Measurements from ENCODE around the gene NEK2.
A peak's percentile ranks its signal among the peaks of the same experiment; 100 is the strongest.

Gene NEK2

DNA sequence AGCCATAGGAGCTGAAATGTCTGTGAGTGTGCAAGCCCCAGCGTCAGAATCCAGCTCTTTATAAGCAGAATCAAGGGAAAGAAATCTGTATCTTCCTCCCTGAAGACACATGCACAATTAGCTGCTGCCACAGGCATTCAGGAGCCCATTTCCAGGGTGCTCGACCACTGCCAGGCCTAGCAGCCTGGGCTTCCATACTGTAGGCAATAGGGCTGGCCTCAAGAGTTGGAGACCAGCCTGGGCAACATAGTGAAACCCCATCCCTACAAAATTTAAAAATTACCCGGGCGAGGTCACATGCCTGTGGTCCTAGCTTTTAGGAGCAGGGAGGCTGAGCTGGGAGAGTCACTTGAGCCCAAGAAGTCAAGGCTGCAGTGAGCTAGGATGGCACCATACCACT, 41.0 kb downstream of the NEK2 start:
- no peak overlapping the region for H3K4me3 ChIP-seq (ENCODE audit: control insufficient read depth, low read depth, low read length)
- no peak for DNase-seq (ENCODE audit: low read depth)

DNA sequence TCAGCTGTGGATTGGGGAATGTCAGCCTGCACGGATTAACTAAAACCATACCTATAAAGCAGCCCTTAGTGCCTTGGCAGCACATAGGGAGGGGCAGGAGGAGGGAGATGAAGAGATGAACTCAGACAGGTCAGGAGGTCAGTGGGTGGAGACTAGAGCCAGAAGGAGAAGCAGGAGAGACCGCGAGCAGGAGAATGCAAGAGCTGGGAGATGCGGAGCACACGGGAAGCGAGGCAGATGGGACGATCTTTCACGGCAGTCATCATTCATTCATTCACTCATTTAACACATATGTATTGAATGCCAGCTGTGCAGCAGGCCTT, 41.9 kb downstream of the NEK2 start:
- no peak overlapping the region for H3K4me3 ChIP-seq (ENCODE audit: control insufficient read depth, low read depth, low read length)
- DNase-seq (ENCODE audit: low read depth), result no peak
- TF ChIP-seq, protein P1, sequence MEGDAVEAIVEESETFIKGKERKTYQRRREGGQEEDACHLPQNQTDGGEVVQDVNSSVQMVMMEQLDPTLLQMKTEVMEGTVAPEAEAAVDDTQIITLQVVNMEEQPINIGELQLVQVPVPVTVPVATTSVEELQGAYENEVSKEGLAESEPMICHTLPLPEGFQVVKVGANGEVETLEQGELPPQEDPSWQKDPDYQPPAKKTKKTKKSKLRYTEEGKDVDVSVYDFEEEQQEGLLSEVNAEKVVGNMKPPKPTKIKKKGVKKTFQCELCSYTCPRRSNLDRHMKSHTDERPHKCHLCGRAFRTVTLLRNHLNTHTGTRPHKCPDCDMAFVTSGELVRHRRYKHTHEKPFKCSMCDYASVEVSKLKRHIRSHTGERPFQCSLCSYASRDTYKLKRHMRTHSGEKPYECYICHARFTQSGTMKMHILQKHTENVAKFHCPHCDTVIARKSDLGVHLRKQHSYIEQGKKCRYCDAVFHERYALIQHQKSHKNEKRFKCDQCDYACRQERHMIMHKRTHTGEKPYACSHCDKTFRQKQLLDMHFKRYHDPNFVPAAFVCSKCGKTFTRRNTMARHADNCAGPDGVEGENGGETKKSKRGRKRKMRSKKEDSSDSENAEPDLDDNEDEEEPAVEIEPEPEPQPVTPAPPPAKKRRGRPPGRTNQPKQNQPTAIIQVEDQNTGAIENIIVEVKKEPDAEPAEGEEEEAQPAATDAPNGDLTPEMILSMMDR (IDR thresholded peaks at IDR 0.05; ENCODE audit: control insufficient read depth, insufficient read depth, low read depth, low read length, missing control alignments), result no peak

More for the DNA sequence above, 41.0 kb downstream of the NEK2 start:
- TF ChIP-seq, protein P1 (IDR thresholded peaks at IDR 0.05; ENCODE audit: control insufficient read depth, insufficient read depth, low read depth, low read length, missing control alignments), result no peak

DNA sequence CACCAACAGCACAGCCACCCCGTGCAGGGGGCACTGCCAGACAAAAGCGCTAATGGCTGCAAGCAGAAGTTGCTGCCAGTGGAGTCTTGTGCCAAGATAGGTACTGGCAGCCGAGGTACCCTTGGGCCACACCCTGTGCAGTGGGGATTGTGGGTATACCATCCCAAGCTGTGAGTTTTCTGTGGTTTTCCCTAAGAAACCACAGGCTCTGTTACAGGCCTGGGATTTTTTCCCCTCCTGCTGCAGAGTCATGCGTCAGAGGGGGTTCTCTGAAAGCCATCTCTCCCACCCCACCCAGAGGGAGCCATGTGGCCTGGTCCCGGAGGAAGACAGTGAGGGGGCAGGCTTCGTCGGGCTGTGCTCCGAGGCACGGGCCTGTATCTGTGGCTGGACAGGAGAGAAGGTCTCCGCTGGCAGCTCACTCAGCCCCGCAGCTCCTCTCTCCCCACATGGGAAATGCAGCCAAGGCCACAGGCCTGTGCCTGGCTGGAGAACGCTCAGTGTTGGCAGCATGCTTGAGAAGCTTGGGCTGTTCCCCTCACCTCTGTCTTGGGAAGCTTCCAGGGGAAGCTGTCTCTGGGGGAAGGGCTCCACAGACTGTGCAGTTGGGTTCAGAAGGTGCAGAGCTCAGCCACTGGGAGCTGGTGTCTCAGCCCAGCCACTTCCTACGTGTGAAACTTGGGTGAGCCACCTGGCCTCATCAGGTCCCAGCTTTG, 42.5 kb downstream of the NEK2 start:
- DNase-seq (ENCODE audit: low read depth), result peak; percentile 82
- no peak overlapping the region for H3K4me3 ChIP-seq (ENCODE audit: control insufficient read depth, low read depth, low read length)
- TF ChIP-seq, protein P1 (IDR thresholded peaks at IDR 0.05; ENCODE audit: control insufficient read depth, insufficient read depth, low read depth, low read length, missing control alignments), result no peak

DNA sequence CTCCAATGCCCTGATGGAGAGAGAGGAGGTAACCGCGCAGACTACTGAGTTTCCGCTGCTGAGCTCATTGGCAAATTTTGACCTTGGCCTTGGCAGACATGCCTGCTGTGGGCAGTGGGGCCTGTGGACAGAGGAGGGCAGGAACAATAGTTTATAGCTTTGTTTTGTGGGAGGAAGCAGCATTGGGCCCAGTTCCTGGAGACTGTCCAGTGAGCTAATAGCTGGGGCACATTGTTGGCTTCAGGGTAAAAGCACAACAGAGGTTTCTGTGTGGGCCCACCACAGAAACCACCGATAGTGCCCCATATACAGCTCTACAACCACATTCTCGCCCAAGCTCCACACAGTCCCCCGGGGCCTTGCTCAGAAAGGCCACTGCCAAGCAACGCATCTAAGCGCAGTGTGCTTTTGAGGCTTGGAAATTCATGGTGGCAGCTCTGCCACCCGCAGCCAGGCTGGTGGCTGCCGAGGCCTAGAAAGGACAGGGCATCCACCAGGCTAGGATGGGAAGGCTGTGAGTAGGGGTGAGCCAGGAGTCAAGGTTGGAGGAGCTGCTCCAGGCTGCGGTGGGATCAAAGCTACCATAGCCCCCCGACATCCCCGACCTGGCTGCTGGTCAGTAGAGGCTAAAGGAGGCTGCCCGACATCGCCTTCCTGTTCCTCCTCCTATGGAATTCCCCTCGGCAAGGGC, 43.2 kb downstream of the NEK2 start:
- no peak overlapping the region for H3K4me3 ChIP-seq (ENCODE audit: control insufficient read depth, low read depth, low read length)
- DNase-seq (ENCODE audit: low read depth), result no peak
- TF ChIP-seq, protein P1 (IDR thresholded peaks at IDR 0.05; ENCODE audit: control insufficient read depth, insufficient read depth, low read depth, low read length, missing control alignments), result no peak

DNA sequence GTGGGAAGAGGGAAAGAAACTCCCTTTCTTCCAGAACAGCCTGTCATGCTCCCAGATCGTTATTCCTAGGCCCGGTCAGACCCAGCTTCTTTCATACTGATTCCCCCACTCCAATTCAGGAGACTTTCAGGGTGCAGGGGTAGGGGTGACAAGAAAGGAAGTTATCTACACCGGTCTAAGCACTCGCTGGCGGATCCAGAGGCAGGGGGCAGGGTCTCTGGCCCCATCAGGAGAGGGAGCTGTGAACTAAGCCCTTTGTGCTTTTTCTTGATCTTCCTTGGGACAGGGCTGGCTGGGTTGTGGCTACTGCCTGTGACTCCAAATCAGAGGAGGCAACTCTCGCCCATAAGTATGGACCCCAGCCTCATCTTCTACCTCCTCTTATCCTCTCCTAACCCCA, 44.3 kb downstream of the NEK2 start:
- TF ChIP-seq, protein P1 (IDR thresholded peaks at IDR 0.05; ENCODE audit: control insufficient read depth, insufficient read depth, low read depth, low read length, missing control alignments), result no peak
- H3K4me3 ChIP-seq (ENCODE audit: control insufficient read depth, low read depth, low read length), result no peak overlapping the region
- DNase-seq (ENCODE audit: low read depth), result no peak

DNA sequence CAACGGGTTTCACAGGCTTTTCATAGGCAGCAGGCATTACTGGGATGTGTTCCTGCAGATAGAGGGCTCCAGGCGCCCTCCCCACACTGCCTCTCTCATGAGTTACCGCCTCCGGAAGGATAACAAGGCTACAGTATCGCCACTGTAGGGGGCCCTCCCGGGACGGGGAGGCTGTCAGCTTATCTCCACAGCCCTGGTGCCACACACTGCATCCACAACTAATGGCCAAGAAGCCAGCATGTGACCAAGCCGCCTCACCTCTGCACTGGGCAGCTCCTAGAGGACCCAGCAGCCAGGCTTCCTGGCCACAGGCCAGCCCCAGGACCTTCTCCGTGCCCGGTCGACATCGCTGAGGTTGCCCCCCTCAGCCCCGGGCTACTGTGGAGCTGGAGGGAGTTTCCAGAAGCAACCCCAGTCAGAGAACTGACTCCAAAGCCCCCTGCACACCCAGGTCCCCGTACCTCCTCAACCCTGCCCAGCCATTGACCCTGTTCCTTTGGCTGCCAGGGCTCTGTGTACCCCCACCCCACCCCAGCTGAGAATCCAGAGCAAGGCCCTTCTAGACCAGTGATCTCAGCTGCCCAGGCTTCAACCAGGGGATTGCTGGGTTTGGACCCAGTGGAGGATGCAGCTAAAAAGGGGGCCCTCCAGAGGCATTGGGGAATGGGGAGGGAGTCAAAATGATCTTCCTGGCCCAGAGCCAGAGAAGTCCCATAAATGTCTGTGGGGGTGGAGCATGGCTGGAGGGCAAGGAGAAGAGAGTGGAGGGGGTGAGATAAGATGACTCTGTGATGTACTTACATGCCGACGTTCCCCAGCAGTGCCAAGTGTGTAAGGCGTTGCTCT, 45.0 kb downstream of the NEK2 start:
- H3K4me3 ChIP-seq (ENCODE audit: control insufficient read depth, low read depth, low read length), result no peak overlapping the region
- TF ChIP-seq, protein P1 (IDR thresholded peaks at IDR 0.05; ENCODE audit: control insufficient read depth, insufficient read depth, low read depth, low read length, missing control alignments), result no peak
- no peak for DNase-seq (ENCODE audit: low read depth)
